ENCODE data around the gene TCP10L.

TCP10L gene

GRCh38 chr21:32592929-32593502 lies 7.7 kb upstream of the TCP10L start:
- no peak for DNase-seq
- intact Hi-C loops (cut with DNase I): no loop called here

DNA sequence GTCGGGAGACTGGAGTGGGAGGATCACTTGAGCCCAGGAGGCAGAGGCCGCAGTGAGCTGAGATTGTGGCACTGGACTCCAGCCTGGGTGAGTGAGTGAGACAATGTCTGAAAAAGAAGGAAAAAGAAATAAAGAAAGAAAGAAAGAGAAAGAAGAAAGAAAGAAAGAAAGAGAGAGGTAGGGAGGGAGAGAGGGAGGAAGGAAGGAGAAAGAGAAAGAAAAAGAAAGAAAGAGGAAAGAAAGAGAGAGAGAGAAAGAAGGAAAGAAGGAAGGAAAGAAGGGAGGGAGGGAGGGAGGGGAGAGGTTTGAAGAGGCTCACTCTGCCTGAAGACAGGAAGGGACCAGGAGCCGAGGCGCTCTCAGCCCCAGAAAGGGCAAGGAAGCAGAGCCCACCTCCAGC lies 4.8 kb upstream of the TCP10L start:
- intact Hi-C loops (cut with DNase I): no loop called here
- DNase-seq: no peak

GRCh38 chr21:32587651-32588050 lies 2.3 kb upstream of the TCP10L start:
- intact Hi-C loops (cut with DNase I): no loop called here
- DNase-seq: no peak

GRCh38 chr21:32587120-32587519 lies 1.8 kb upstream of the TCP10L start:
- no peak for DNase-seq
- intact Hi-C loops (cut with DNase I): no loop called here

DNA sequence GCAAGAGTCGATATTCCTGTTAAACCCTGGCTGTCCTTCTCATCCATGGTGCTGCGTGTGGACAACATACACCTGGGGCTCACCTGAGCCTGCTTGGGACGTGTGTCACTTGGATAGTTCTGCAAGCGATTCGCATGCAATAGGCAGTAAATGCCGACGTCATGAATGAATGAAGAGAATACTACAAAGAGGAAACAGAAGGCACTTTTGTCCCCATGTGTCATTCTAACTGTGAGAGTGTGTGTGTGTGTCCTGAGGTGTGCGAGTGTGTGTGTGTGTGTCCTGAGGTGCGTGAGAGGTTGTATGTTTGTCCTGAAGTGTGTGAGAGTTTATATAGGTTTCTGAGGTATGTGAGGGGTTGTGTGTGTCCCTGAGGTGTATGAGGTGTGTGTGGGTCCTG lies 647 bp upstream of the TCP10L start:
- no peak for DNase-seq
- intact Hi-C loops (cut with DNase I): no loop called here

GRCh38 chr21:32584472-32584871 lies 851 bp downstream of the TCP10L start:
- intact Hi-C loops (cut with DNase I): no loop called here
- no peak for DNase-seq

DNA sequence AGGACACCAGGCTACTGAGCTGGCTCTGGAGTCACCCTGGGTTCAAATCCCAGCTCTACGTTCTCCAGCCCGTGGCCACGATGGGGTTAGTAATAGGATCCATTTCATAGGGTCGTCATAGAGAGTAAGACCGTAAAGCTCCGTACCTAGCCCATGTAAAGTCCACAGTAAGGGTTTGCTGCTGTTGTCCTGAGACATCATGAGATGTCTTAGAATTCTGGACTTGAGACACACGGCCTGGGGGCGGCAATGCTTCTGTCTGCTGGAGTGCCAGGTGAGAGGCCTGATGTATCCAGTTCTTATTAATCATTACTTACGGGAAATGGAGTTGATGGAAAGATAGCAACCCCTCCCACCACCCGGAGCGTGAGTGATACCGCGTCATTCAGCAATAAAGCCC lies 3.6 kb downstream of the TCP10L start:
- no peak for DNase-seq
- intact Hi-C loops (cut with DNase I): no loop called here

GRCh38 chr21:32580949-32581348 lies 4.4 kb downstream of the TCP10L start:
- intact Hi-C loops (cut with DNase I): no loop called here
- no peak for DNase-seq

DNA sequence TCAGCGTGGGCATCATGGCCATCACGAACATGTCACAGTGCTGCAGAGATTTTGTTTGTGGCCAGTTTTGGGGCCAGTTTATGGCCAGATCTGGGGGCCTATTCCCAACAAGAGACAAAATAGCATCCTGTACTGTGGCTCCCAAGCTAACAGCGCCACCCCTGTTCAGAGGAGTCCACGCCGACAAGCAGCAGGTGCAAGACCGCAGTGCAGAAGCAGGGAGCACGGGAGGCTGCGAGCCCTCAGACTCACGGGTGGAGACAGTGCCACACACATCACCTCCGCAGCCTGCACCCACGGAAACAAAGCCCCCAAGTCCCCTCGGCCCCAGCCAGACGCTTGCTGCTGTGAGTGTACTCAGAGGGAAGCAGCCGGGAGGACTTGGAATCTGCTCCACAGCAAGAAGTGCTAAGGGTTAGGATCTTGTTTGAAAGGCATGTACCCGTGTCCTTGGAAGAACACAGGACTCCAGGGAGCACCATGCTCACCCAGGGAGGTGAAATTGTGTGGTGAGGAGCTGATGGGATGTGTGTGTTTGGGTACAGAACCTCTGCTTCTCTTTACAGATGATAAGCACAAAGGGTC lies 7.1 kb downstream of the TCP10L start:
- DNase-seq: no peak
- intact Hi-C loops (cut with DNase I): no loop called here

DNA sequence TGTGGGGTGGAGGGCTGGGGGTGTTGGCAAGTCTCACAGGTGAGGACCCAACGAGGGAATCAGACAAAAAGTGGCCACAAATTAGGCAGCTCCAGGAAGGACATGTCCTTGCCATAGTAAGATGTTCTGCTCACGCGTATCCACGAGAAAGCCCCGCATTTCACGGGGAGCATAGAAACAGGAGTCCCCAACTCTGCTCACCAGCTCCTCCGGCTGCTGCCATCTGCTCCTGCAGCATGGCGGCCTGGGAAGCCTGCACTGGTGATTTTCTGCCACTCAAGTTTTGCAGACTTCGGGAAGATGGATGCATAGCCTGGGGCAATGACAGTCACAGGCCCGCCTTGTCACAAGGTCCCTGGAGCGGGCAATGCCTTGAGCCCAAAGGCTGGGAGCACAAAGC lies 9.3 kb downstream of the TCP10L start:
- intact Hi-C loops (cut with DNase I): no loop called here

DNA sequence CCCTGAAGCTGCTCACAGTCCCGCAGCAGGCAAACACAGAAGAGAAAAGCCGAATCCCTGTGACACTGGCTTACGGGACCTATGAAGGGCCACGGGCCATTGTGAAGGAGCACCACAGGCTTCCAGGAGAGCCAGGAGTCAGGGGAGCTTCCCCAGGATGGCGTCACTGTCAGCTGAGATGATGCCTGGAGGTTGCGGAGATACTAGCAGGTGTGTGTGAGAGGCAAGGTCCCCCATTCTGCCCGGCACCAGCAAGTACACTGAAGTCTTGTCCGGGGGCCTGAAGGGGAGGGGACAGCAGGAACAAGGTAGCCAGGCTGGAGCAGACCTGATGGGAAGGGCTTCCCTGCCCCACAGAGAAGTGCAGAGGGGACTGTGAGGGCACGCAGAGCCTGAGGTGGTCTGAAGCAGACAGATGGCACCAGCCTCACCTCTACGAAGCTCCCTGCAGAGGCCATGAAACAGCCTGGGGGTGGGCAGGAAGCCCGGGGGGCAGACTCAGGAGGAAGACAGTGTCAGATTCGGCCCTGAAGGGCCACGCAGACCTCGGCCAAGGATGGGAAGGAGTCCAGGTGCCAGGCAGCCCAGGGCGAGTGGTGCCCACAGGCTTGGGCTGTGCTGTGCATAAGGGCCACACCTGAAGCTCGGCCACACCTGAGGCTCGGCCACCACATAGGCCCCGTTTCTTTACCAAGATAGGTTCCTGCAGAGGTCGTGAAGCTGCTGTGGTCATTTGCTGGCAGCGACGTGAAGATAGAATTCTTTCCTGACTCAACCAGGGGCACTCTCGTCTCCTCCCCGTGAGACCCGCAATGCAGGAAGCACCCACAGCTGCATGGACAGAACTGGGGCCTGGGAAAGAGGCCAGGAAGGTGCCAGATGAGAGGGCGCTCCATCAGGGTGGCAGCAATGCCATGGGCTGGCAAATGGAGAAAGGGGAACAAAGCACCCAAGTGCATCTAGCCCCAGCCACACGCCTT lies 10.1 kb downstream of the TCP10L start:
- intact Hi-C loops (cut with DNase I): no loop called here
- no peak for DNase-seq

More for the DNA sequence above, 9.3 kb downstream of the TCP10L start:
- no peak for DNase-seq

- intact Hi-C loops (cut with DNase I): no loop called here
- DNase-seq: peak in 17 of 42 donors; percentile 11 to 60 (median 32)
Measured at GRCh38 chr21:32572574-32573420, 12.5 kb downstream of the TCP10L start.

DNA sequence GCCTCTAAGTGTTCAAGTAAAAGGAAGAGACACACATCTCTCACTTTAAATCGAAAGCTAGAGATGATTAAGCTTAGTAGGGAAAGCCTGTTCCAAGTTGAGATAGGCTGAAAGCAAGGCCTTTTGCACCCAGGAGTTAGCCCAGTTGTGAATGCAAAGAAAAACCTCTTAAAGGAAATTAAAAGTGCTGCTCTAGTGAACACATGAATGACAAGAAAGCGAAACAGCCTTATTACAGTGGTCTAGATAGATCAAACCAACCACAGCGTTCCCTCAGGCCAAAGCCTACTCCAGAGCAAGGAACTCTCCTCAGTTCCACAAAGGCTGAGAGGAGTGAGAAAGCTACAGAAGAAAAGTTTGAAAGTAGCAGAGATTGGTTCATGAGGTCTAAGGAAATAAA lies 14.9 kb downstream of the TCP10L start:
- DNase-seq: no peak
- intact Hi-C loops (cut with DNase I): no loop called here

GRCh38 chr21:32569261-32570230 lies 15.8 kb downstream of the TCP10L start:
- intact Hi-C loops (cut with DNase I): no loop called here
- peak; percentile 20 to 89 (median 70) for DNase-seq

DNA sequence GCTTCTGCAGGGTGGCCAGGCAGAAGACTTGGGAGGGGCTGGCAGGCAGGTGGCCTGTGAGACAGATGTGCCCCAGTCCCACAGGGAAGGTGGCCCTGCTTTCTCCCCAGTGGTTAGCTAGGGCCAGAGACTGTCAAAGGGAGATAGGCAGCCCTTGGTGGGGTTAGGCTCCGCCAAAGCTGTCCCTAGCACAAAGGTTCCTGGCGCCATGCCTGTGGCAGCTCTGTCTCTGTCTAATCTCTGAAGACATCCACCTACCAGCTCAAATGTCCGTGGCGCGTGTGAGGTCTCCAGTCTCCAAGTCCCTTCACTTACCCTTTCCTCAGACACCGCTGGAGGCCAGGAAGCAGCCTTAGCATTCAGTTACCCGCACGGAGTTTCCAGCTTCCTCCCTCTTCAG lies 17.7 kb downstream of the TCP10L start:
- intact Hi-C loops (cut with DNase I): no loop called here
- peak in 1 of 42 donors; percentile 39 for DNase-seq

- peak in 1 of 42 donors; percentile 16 for DNase-seq
- intact Hi-C loops (cut with DNase I): no loop called here
Measured at GRCh38 chr21:32566741-32567389, 18.5 kb downstream of the TCP10L start.

DNA sequence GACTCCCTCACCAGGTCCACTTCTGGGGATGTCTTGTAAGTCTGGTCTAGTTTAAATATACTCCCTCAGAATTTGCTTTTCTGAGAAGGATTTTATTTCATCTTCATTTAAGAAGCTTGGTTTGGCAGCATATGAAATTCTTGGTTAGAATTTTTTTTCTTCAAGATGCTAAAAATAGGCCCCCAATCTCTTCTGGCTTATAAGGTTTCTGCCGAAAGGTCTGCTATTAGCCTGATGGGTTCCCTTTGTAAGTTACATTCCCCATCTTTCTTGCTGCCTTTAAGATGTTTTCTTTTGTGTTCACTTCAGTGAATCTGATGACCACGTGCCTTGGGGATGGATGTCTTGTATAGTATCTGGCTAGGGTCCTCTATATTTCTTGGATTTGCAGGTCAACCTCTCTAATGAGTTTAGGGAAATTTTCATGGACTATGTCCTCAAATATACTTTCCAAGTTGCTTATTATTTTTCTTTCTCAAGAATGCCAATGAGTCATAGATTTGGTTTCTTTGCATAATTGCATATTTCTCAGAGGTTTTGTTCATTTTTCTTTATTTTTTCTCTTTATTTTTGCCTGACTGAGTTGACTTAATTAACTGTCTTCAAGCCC lies 19.4 kb downstream of the TCP10L start:
- intact Hi-C loops (cut with DNase I): no loop called here
- peak in 1 of 42 donors; percentile 7 for DNase-seq
